HG03135 (cell line): Measurements from ENCODE around the gene CDC14B.

ENCODE experiments used
- ATAC-seq: cut with Tn5 transposase; IDR thresholded peaks from one replicate; pipeline ENCODE4 v1.9.1; 2021; ENCODE audit warnings: mild to moderate bottlenecking, moderate library complexity; ENCODE audit not compliant: unreplicated experiment

CDC14B gene

GRCh38 chr9:96619491-96620180 lies at the start of gene CDC14B:
TSS of gene CDC14B (minus strand) at chr9:96619843. CDS start at chr9:96619378, 465 bp downstream.
- ATAC-seq: no peak

GRCh38 chr9:96668868-96669534 lies 49.4 kb upstream of the CDC14B start:
- no peak for ATAC-seq

GRCh38 chr9:96667363-96667728 lies 47.7 kb upstream of the CDC14B start:
- ATAC-seq: no peak

GRCh38 chr9:96666653-96667362 lies 47.2 kb upstream of the CDC14B start:
- peak; percentile 67 for ATAC-seq

- ATAC-seq: no peak
Observed at GRCh38 chr9:96665789-96666188, 46.1 kb upstream of the CDC14B start.

GRCh38 chr9:96663506-96664120 lies 44.0 kb upstream of the CDC14B start:
- ATAC-seq: no peak

- no peak for ATAC-seq
Observed at GRCh38 chr9:96661711-96662110, 42.1 kb upstream of the CDC14B start.

GRCh38 chr9:96660692-96661248 lies 41.1 kb upstream of the CDC14B start:
- no peak for ATAC-seq

GRCh38 chr9:96655198-96655851 lies 35.7 kb upstream of the CDC14B start, which contains the start of gene PRXL2C:
TSS of gene PRXL2C (minus strand) at chr9:96655317. CDS start at chr9:96655281, 36 bp downstream.
- ATAC-seq: peak; percentile 54

GRCh38 chr9:96654450-96655197 lies 35.0 kb upstream of the CDC14B start:
- ATAC-seq: peak; percentile 68

- ATAC-seq: no peak
Observed at GRCh38 chr9:96651626-96652025, 32.0 kb upstream of the CDC14B start.

- no peak for ATAC-seq
Observed at GRCh38 chr9:96649620-96650324, 30.1 kb upstream of the CDC14B start.

- no peak for ATAC-seq
Observed at GRCh38 chr9:96646081-96646991, 26.7 kb upstream of the CDC14B start.

GRCh38 chr9:96644137-96644536 lies 24.5 kb upstream of the CDC14B start:
- ATAC-seq: no peak

GRCh38 chr9:96641514-96641913 lies 21.9 kb upstream of the CDC14B start:
- ATAC-seq: no peak

GRCh38 chr9:96638606-96639364 lies 19.1 kb upstream of the CDC14B start:
- ATAC-seq: no peak

- no peak for ATAC-seq
Observed at GRCh38 chr9:96636368-96636767, 16.7 kb upstream of the CDC14B start.
